Measurements from ENCODE around the gene MAB21L4.

MAB21L4 gene

DNA sequence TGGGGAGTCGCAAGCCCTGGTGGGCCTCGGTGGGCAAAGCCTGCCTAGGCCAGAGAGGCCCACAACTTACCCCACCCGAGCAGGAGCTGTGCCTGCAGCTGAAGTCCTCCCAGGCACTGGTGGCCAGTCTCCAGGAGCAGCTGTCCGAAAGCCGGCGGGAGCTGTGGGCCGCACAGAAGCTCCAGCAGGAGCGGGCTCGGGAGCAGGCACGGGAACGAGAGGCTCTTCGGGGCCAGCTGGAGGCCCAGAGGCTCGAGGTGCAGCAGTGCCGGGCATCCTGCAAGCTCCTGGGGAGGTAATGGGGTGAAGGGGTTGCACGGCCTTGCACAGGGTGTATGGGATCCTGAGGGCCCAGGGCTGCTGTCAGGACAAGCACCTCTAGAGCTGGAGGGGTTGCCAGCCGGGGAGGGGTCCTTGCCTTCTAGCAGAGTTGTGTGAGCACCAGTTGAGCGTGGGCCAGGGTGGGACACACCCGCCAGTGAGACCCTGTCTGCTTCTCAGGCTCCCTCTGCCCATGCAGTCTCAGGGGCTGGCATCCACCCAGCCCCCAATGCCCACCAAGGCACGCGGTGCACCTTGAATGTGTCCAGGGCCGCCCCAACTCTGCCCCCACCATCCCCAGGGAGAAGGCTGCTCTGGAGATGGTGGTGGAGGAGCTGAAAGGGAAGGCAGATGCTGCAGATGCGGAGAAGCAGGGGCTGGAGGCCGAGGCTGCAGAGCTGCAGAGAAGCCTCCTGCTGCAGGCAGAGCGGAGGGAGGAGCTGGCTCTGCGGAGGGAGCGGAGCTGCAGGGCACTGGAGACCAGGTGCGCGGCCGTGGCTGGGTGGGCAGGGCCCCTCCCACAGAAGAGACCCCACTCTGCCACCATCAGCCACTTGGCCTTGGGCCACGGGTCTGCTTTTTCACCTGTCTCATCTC lies 37.4 kb upstream of the MAB21L4 start:
- TF ChIP-seq, protein P1, sequence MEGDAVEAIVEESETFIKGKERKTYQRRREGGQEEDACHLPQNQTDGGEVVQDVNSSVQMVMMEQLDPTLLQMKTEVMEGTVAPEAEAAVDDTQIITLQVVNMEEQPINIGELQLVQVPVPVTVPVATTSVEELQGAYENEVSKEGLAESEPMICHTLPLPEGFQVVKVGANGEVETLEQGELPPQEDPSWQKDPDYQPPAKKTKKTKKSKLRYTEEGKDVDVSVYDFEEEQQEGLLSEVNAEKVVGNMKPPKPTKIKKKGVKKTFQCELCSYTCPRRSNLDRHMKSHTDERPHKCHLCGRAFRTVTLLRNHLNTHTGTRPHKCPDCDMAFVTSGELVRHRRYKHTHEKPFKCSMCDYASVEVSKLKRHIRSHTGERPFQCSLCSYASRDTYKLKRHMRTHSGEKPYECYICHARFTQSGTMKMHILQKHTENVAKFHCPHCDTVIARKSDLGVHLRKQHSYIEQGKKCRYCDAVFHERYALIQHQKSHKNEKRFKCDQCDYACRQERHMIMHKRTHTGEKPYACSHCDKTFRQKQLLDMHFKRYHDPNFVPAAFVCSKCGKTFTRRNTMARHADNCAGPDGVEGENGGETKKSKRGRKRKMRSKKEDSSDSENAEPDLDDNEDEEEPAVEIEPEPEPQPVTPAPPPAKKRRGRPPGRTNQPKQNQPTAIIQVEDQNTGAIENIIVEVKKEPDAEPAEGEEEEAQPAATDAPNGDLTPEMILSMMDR (IDR thresholded peaks at IDR 0.05; ENCODE audit: insufficient read depth, low read length, poor library complexity, severe bottlenecking): no peak
- Histone ChIP-seq H3K4me3 (replicated peaks; ENCODE audit: low read depth, low read length) (no peak overlapping the region), H3K36me3 (ENCODE audit: control insufficient read depth, insufficient read depth, low read length) (no peaks in the 10 kb centered on the region), H3K27me3 (replicated peaks; ENCODE audit: control insufficient read depth, insufficient read depth, low read length) (no peaks in the 10 kb centered on the region; the same call in 1 of the 2 replicates)
- DNase-seq (ENCODE audit: extremely low read depth, insufficient read length): no peak

GRCh38 chr2:240932724-240933047 lies 36.7 kb upstream of the MAB21L4 start:
- TF ChIP-seq, protein P1 (IDR thresholded peaks at IDR 0.05; ENCODE audit: insufficient read depth, low read length, poor library complexity, severe bottlenecking): no peak
- Histone ChIP-seq H3K4me3 (replicated peaks; ENCODE audit: low read depth, low read length) (no peak overlapping the region), H3K36me3 (ENCODE audit: control insufficient read depth, insufficient read depth, low read length) (no peaks in the 10 kb centered on the region), H3K27me3 (replicated peaks; ENCODE audit: control insufficient read depth, insufficient read depth, low read length) (no peaks in the 10 kb centered on the region; the same call in 1 of the 2 replicates)
- DNase-seq (ENCODE audit: extremely low read depth, insufficient read length): no peak

DNA sequence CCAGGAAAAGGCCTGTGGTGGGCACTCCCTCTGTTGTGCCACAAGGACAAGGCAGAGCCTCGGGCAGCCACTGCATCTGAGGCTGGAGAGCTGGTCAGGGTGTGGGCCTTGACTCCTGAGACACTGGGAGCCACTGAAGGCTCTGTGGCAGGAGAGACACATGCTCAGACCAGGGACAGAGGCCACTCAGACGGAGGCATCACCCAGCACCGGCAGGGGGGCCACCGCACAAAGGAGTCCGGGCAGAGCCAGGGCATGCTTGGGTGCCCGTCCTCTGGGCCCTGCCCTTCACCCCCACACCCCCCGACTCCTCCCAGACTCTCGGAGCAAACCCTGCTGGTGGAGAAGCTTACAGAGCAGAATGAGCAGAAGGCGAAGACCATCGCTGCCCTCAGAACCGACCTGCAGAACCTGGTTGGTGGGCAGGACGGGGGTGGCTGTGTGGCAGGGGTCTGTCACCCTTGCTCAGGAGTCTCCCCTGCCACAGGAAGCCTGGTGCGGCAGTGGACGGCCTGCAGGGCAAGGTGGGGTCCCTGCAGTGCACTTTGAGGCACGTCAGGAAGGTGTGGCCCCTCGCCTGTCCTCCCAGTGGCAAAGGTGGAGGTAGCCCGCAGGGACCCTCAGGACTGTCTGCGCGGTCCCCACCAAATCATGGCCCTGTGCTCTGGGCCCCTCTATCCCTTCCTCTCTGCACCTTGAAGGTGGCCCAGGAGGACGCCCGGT lies 36.2 kb upstream of the MAB21L4 start:
- DNase-seq (ENCODE audit: extremely low read depth, insufficient read length): no peak
- TF ChIP-seq, protein P1 (IDR thresholded peaks at IDR 0.05; ENCODE audit: insufficient read depth, low read length, poor library complexity, severe bottlenecking): no peak
- H3K4me3 ChIP-seq (replicated peaks; ENCODE audit: low read depth, low read length): no peak overlapping the region
- no peaks in the 10 kb centered on the region for H3K36me3 ChIP-seq (ENCODE audit: control insufficient read depth, insufficient read depth, low read length)
- H3K27me3 ChIP-seq (replicated peaks; ENCODE audit: control insufficient read depth, insufficient read depth, low read length): no peaks in the 10 kb centered on the region; the same call in 1 of the 2 replicates

DNA sequence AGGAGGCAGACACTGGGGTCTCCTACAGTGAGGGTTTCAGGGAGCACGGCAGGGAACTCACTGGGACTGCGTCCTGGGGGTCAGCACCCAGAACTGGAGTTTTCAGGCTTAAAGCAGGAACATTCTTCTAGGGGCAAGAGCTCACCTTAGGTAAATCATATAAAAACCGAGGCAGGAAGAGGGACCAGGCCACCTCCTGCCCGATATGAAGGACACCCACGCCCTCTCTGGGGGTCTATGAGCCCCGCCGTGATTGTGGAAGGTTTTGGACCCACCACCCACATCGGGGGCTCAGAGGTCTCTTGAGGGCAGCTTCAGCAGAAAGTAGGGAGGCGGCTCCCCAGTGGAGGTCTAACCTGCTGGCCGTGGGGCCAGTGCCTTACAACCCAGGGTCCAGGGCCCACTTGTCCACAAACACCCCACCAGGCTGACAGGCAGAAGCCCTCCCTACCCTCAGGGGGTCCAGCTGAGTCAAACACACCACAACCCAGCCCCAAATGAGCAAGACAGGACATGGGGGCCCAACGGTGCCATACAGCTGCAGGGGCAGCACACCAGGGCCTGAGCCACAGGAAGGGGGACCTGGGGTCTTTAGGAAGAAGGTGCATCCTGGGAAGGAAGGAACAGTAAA lies 35.5 kb upstream of the MAB21L4 start:
- Histone ChIP-seq H3K4me3 (replicated peaks; ENCODE audit: low read depth, low read length) (no peak overlapping the region), H3K36me3 (ENCODE audit: control insufficient read depth, insufficient read depth, low read length) (no peaks in the 10 kb centered on the region), H3K27me3 (replicated peaks; ENCODE audit: control insufficient read depth, insufficient read depth, low read length) (no peaks in the 10 kb centered on the region; the same call in 1 of the 2 replicates)
- DNase-seq (ENCODE audit: extremely low read depth, insufficient read length): no peak
- TF ChIP-seq, protein P1 (IDR thresholded peaks at IDR 0.05; ENCODE audit: insufficient read depth, low read length, poor library complexity, severe bottlenecking): no peak

- no peak overlapping the region for H3K4me3 ChIP-seq (replicated peaks; ENCODE audit: low read depth, low read length)
- DNase-seq (ENCODE audit: extremely low read depth, insufficient read length): no peak
- no peaks in the 10 kb centered on the region; the same call in 1 of the 2 replicates for H3K27me3 ChIP-seq (replicated peaks; ENCODE audit: control insufficient read depth, insufficient read depth, low read length)
- TF ChIP-seq, protein P1 (IDR thresholded peaks at IDR 0.05; ENCODE audit: insufficient read depth, low read length, poor library complexity, severe bottlenecking): no peak
- no peaks in the 10 kb centered on the region for H3K36me3 ChIP-seq (ENCODE audit: control insufficient read depth, insufficient read depth, low read length)
Measured at GRCh38 chr2:240930631-240931318, 34.8 kb upstream of the MAB21L4 start.

All from GM06990 (cell line).